Psoas muscle (tissue), 8 donors: ENCODE data around the gene BHLHE41. TPM values are rescaled to one million over a fixed set of nuclear protein-coding genes. Genes with fewer than 3 reads are reported as not detected.
A peak's percentile ranks its signal among the peaks of the same experiment; 100 is the strongest.

Source experiments
- ATAC-seq, 4 donors: fragments of 200-7000 bp; cut with Tn5 transposase; one replicate each; pipeline ENCODE4 v1.9.1; 2020; ENCODE audit warnings: moderate library complexity in 3 of 4, mild to moderate bottlenecking in 2 of 4
- DNase-seq, 2 donors: peaks; one replicate each; pipeline ENCODE4 v3.0.0-alpha.2; 2020
- H3K27ac ChIP-seq: fragments of 200-600 bp; one replicate; pipeline ENCODE4 v1.8.0; 2022
- H3K27me3 ChIP-seq, 3 donors: fragments of 200-600 bp in 1 of 3; one replicate each; pipeline versions ENCODE4 v1.6.1 to v1.8.0; 2013 to 2022; ENCODE audit warnings: low read length in 2 of 3, mild to moderate bottlenecking in 2 of 3, moderate library complexity in 1 of 3; ENCODE audit not compliant: insufficient read depth in 3 of 3
- H3K36me3 ChIP-seq, 2 donors: fragments of 200-600 bp in 1 of 2; one replicate each; pipeline versions ENCODE4 v1.6.1 to v1.8.0; 2013 to 2022; ENCODE audit warnings: low read depth in 1 of 2, mild to moderate bottlenecking in 1 of 2, moderate library complexity in 1 of 2; ENCODE audit not compliant: insufficient read depth in 1 of 2
- H3K4me1 ChIP-seq: fragments of 200-600 bp; one replicate; pipeline ENCODE4 v1.8.0; 2022
- H3K4me3 ChIP-seq: fragments of 200-600 bp; one replicate; pipeline ENCODE4 v1.8.0; 2022; ENCODE audit warnings: mild to moderate bottlenecking
- H3K9me3 ChIP-seq: fragments of 200-600 bp; one replicate; pipeline ENCODE4 v1.8.0; 2022
- WGBS, 3 donors: extraction: QIAGEN DNeasy Blood & Tissue Kit; methylation state at CpG; one replicate each; pipeline versions ENCODE4 v1.1.6 to v1.1.7; 2013; 5-methylcytosine and 5-hydroxymethylcytosine counted together
- intact Hi-C, 2 donors: fragments of 100-400 bp; cut with DNase I; formaldehyde crosslinking; loops; one replicate each; pipeline versions ENCODE4 v1.11.0 to v1.14.2; 2022
- polyA plus RNA-seq, 3 donors: library from polyadenylated mRNA; stranded (reverse); fragments of 200-250 nt; gene quantifications; one replicate each; pipeline ENCODE4 v1.2.3, GENCODE V29; 2013
- total RNA-seq, 4 donors: library from RNA; stranded (reverse); fragmentation: NEBNext Ultra II Directional in 2 of 4; extraction: Animal tissue kit (Norgen Biotek cat#: 25700) in 2 of 4; gene quantifications; one replicate each; pipeline versions ENCODE4 v1.2.1 to v1.2.4, GENCODE V29; 2021 to 2023
- TF ChIP-seq, protein P1 (sequence below): fragments of 200-600 bp; IDR thresholded peaks from one replicate; pipeline ENCODE4 v1.8.0; 2022; ENCODE audit warnings: antibody characterized with exemption
- donor health status: healthy with polysubstance abuse.
- donor health status: DM: no; HTN: no; CAD: no; lungs with moderate emphysema.
- donor health status: Bipolar disorder and iron deficiency.
- donor health status: healthy.
- donor health status: DM: yes; HTN: yes; CAD: no.
- donor health status: DM: no; HTN: no; CAD: no.
- donor health status: DM: no; HTN: no; CAD: no.
- donor health status: DM: yes; HTN: yes; CAD: no.

The BHLHE41 gene
- total and polyA plus RNA-seq, 7 donors: 7.4 to 41.5 (median 11.1) TPM

DNA sequence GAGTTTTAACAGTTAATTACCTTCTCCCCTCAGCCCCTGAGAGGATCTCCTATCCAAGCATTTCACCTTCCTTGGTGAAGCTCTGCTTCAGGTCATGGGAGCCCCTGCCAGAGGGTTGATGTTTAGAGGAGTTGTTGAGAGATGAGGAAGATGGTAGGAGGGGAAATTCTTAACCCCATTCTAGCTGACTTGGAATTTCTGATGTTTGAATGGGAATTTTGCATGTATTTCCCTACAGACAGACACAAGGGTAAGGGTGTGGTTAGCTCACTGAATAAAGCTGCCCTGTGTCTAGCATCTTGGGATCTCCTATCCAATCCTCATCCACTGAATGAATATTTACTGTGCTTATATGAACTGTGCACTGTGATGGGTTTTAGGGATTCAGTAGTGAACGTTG lies 7.1 kb upstream of the BHLHE41 start:
- H3K27ac ChIP-seq: no peak overlapping the region
- no peaks in the 10 kb centered on the region for H3K36me3 ChIP-seq
- no peaks in the 10 kb centered on the region for H3K9me3 ChIP-seq
- H3K4me1 ChIP-seq: peaks cover under 1% of the 10 kb centered on the region
- no peak overlapping the region for H3K4me3 ChIP-seq
- intact Hi-C loops: no loop called here
- DNase-seq (no peak), ATAC-seq (no peak)
- 80 to 84% (median 81%) methylated on average over 1 of the region's 1 CpG for WGBS, 3 donors
- TF ChIP-seq, protein P1, sequence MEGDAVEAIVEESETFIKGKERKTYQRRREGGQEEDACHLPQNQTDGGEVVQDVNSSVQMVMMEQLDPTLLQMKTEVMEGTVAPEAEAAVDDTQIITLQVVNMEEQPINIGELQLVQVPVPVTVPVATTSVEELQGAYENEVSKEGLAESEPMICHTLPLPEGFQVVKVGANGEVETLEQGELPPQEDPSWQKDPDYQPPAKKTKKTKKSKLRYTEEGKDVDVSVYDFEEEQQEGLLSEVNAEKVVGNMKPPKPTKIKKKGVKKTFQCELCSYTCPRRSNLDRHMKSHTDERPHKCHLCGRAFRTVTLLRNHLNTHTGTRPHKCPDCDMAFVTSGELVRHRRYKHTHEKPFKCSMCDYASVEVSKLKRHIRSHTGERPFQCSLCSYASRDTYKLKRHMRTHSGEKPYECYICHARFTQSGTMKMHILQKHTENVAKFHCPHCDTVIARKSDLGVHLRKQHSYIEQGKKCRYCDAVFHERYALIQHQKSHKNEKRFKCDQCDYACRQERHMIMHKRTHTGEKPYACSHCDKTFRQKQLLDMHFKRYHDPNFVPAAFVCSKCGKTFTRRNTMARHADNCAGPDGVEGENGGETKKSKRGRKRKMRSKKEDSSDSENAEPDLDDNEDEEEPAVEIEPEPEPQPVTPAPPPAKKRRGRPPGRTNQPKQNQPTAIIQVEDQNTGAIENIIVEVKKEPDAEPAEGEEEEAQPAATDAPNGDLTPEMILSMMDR: no peak
- H3K27me3 ChIP-seq: peaks cover 0 to 4% (median 0%) of the 10 kb centered on the region in 3 donors

DNA sequence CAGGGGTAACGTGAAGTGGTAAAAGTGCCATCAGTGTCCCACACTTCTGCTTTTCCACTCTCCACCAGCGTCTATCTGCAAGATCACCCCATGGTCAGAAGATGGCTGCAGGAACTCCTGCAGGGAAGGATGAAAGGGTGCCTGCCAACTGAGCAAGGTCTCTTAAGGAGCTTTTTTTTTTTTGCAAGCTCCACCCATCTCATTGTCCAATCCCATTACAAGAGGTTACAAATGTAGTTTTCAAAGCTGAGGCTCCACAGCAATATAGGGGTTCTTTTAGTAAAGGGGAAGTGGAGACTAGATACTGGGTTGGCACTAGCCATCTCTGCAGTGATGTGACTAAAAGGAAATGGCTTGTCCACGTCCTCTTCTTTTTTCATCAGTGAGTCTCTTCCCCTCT lies 5.9 kb upstream of the BHLHE41 start:
- Histone ChIP-seq H3K27ac (no peak overlapping the region), H3K36me3 (no peaks in the 10 kb centered on the region), H3K4me1 (peaks cover 3% of the 10 kb centered on the region), H3K9me3 (no peaks in the 10 kb centered on the region), H3K27me3 (peaks cover 0 to 4% (median 0%) of the 10 kb centered on the region in 3 donors), H3K4me3 (no peak overlapping the region)
- intact Hi-C loops: no loop called here
- DNase-seq (no peak), ATAC-seq (no peak)
- TF ChIP-seq, protein P1: no peak
- WGBS, 3 donors: 81 to 88% (median 83%) methylated on average over 3 of the region's 3 CpGs

DNA sequence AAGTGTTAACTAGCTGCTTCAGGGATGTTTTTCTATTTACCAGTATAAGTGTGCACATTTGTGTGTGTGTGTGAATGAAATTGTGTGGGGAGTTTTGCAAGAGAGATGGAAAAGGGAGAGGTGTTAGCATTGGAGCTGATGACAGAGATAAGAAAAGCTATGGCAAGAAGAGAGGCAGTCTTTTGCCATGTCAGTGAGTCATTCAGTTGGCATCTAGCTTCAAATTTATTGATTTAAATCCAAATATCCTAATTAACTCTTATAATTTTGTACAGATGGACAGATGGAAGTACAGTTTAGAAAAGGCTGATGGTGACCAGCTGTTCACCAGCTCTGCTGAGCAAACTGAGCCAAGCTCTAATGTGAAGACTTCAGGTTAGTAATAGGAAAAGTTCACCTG lies 3.3 kb upstream of the BHLHE41 start:
- Histone ChIP-seq H3K9me3 (no peaks in the 10 kb centered on the region), H3K4me3 (no peak overlapping the region), H3K4me1 (peaks cover 3% of the 10 kb centered on the region), H3K27ac (no peak overlapping the region), H3K36me3 (no peaks in the 10 kb centered on the region), H3K27me3 (peaks cover 0 to 4% (median 0%) of the 10 kb centered on the region in 3 donors)
- intact Hi-C loops: loop anchor here (5.0 kb wide), 2 partner anchors 69 to 159 kb away; partner anchors contain the start of gene SSPN (in 1 of the 2)
- TF ChIP-seq, protein P1: no peak
- ATAC-seq (no peak), DNase-seq (no peak)

DNA sequence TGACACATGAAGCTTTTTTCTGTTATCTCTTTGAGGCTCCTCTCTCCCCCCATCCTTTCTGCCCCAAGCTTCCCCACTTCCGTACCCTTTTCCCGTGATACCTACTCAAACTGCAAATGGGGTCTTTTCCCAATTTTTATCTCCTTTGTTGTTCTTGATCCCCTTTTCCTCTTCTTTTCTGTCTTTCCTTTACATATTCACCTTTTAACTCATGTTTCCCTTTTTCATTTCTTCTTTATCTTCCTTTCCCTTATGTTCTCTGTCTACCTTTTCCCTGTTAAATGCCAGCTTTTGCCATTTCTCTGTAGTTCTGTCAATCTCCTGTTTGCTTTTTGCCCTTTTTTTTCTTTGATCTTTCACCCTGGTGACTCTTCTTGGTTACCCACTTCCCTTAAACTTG lies 2.6 kb upstream of the BHLHE41 start:
- WGBS, 3 donors: 89 to 91% (median 90%) methylated on average over 2 of the region's 2 CpGs
- no peak for DNase-seq
- no peaks in the 10 kb centered on the region for H3K9me3 ChIP-seq
- H3K36me3 ChIP-seq: no peaks in the 10 kb centered on the region
- intact Hi-C loops: loop anchor here (2.0 to 5.0 kb wide), 4 partner anchors 25 to 160 kb away; partner anchors contain the start of gene SSPN (in 1 of the 2)
- no peak overlapping the region for H3K4me3 ChIP-seq
- peaks cover 3% of the 10 kb centered on the region for H3K4me1 ChIP-seq
- H3K27ac ChIP-seq: peak overlapping the region; percentile 90
- ATAC-seq: no peak
- TF ChIP-seq, protein P1: no peak
- peaks cover 0 to 4% (median 0%) of the 10 kb centered on the region in 3 donors for H3K27me3 ChIP-seq
